Colonic mucosa (tissue), 4 donors: ENCODE measurements around the gene CABLES2. TPM values are rescaled to one million over a fixed set of nuclear protein-coding genes. Genes with fewer than 3 reads are reported as not detected.

Experiments used
- DNase-seq: peaks from one replicate; pipeline ENCODE4 v3.0.0-alpha.2; 2020
- H3K27ac ChIP-seq: fragments of 200-600 bp; one replicate; pipeline ENCODE4 v1.8.0; 2021
- H3K27me3 ChIP-seq: fragments of 200-600 bp; one replicate; pipeline ENCODE4 v1.8.0; 2021
- H3K36me3 ChIP-seq: fragments of 200-600 bp; one replicate; pipeline ENCODE4 v1.8.0; 2021
- H3K4me1 ChIP-seq: fragments of 200-600 bp; one replicate; pipeline ENCODE4 v1.8.0; 2021; ENCODE audit warnings: mild to moderate bottlenecking
- H3K4me3 ChIP-seq: fragments of 200-600 bp; one replicate; pipeline ENCODE4 v1.8.0; 2021
- H3K9ac ChIP-seq, 2 donors: one replicate each; pipeline ENCODE4 v1.7.0; 2013; ENCODE audit warnings: control low read depth in 2 of 2, low read depth in 2 of 2, low read length in 2 of 2
- H3K9me3 ChIP-seq: fragments of 200-600 bp; one replicate; pipeline ENCODE4 v1.8.0; 2021
- intact Hi-C: fragments of 100-400 bp; cut with DNase I; formaldehyde crosslinking; loops from one replicate; pipeline ENCODE4 v1.14.1; 2022
- total RNA-seq, 2 donors: library from RNA; stranded (reverse); fragmentation: NEBNext Ultra II Directional in 1 of 2; extraction: Animal tissue kit (Norgen Biotek cat#: 25700) in 1 of 2; gene quantifications; one replicate each; pipeline ENCODE4 v1.2.1, GENCODE V29; 2021
- TF ChIP-seq, protein P1 (sequence below): fragments of 200-600 bp; IDR thresholded peaks from one replicate; pipeline ENCODE4 v1.8.0; 2022; ENCODE audit warnings: antibody characterized with exemption, mild to moderate bottlenecking
- donor health status: healthy.
- donor health status: DM: no; HTN: no; CAD: no.
- donor health status: DM: no; HTN: no; CAD: no.

CABLES2 gene
- total RNA-seq, 2 donors from 2014 or later: 7.8 to 10.5 TPM

DNA sequence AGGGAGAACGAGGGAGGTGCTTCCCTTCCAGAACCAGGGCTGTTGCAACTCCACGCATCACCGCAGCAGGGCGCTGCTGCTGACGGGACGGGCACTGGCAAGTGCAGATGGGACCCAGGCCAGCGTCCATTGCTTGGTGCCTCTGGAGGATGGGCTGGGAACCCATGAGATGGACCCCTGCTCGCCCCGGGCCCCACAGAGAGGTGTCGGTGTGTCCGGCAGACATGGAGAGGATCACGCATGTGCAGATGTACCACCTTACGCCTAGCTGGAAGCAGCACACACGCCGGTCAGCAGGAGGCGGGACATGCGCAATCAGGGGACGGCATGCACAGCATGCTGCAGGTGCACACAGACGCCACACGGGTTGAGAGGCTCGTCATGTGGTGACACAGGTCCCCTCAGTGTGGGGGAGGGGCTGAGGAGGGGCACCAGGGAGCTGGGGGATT lies 5.7 kb downstream of the CABLES2 start:
- Histone ChIP-seq H3K4me3 (no peak overlapping the region), H3K27ac (no peak overlapping the region), H3K9me3 (no peaks in the 10 kb centered on the region), H3K27me3 (no peaks in the 10 kb centered on the region), H3K4me1 (peaks cover 8% of the 10 kb centered on the region), H3K9ac (no peak overlapping the region), H3K36me3 (no peaks in the 10 kb centered on the region)
- intact Hi-C loops: no loop called here
- TF ChIP-seq, protein P1, sequence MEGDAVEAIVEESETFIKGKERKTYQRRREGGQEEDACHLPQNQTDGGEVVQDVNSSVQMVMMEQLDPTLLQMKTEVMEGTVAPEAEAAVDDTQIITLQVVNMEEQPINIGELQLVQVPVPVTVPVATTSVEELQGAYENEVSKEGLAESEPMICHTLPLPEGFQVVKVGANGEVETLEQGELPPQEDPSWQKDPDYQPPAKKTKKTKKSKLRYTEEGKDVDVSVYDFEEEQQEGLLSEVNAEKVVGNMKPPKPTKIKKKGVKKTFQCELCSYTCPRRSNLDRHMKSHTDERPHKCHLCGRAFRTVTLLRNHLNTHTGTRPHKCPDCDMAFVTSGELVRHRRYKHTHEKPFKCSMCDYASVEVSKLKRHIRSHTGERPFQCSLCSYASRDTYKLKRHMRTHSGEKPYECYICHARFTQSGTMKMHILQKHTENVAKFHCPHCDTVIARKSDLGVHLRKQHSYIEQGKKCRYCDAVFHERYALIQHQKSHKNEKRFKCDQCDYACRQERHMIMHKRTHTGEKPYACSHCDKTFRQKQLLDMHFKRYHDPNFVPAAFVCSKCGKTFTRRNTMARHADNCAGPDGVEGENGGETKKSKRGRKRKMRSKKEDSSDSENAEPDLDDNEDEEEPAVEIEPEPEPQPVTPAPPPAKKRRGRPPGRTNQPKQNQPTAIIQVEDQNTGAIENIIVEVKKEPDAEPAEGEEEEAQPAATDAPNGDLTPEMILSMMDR: no peak
- DNase-seq: no peak

DNA sequence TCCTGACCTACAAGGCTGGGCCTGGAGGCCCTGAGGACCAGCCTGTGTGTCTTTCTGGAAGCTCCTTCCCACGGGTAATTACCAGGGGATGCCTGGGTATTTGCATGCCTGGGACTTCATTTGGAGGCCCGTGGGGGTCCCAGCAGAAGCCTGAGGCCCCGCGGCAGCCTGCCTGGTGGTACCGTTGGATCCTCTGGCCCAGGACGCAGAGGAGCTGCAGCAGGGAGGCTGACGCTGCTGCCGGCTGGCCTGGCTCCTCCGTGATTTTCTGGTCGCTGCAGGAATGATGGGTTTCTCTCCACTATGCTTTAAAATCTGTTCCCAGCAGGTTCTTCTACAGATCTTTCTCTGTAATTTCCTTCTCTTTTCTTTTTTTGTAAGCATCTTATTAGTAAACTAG lies 6.5 kb downstream of the CABLES2 start:
- no peaks in the 10 kb centered on the region for H3K9me3 ChIP-seq
- no peak overlapping the region for H3K4me3 ChIP-seq
- no peaks in the 10 kb centered on the region for H3K27me3 ChIP-seq
- H3K36me3 ChIP-seq: no peaks in the 10 kb centered on the region
- H3K27ac ChIP-seq: no peak overlapping the region
- no peak overlapping the region for H3K9ac ChIP-seq
- no peak for DNase-seq
- intact Hi-C loops: no loop called here
- TF ChIP-seq, protein P1: no peak
- H3K4me1 ChIP-seq: peaks cover under 1% of the 10 kb centered on the region

DNA sequence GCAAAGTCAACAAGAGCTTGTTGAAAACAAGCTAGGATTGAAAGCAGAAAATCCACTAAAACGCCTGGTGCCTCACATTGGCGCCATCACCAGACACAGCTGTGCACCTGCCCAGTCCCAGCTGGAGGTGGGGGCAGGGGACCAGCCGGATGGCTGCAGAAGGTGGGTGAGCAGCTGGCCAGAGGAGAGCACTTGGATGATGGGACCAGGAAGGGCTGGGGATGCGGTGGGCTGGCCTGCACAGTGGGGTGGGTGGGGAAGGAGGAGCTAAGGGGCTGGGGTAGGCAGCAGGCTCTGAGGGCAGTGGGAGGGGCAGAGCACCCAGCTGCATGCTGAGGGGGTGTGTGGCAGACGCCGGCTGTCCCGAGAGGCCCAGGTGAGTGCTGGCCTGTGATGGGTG lies 7.1 kb downstream of the CABLES2 start:
- Histone ChIP-seq H3K4me3 (no peak overlapping the region), H3K9me3 (no peaks in the 10 kb centered on the region), H3K9ac (no peak overlapping the region), H3K27ac (no peak overlapping the region), H3K27me3 (no peaks in the 10 kb centered on the region), H3K36me3 (no peaks in the 10 kb centered on the region), H3K4me1 (no peaks in the 10 kb centered on the region)
- intact Hi-C loops: no loop called here
- no peak for DNase-seq
- TF ChIP-seq, protein P1: no peak

DNA sequence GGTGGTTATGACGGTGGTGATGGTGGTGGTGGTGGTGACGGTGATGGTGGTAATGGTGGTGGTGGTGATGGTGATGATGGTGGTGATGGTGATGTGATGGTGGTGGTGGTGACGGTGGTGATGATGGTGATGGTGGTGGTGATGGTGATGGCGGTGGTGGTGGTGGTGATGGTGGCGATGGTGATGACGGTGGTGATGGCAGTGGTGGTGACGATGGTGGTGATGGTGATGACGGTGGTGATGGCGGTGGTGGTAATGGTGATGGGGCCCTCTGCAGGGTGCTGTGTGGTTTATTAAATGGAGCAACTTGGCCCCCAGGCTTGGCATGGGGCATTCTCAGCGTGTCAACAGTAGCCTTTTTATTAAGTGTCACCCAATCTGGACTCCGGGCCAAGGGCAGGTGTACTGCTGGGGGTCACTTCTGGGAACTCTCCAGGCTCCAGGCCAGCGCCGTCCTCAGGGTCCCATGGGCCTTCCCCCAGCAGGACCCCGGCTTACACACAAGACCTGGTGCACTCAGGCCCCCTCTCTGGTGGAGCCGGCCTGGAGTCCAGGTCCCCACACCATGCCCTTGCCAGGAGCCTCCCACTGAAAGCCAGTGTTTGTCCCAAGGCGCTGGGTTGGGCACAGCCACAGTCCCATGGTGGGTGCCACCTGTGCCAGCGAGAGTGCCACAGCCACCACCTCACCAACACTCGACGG lies 8.8 kb downstream of the CABLES2 start:
- intact Hi-C loops: no loop called here
- H3K4me3 ChIP-seq: no peak overlapping the region
- H3K9ac ChIP-seq: no peak overlapping the region
- H3K36me3 ChIP-seq: no peaks in the 10 kb centered on the region
- H3K9me3 ChIP-seq: no peaks in the 10 kb centered on the region
- no peaks in the 10 kb centered on the region for H3K27me3 ChIP-seq
- no peaks in the 10 kb centered on the region for H3K4me1 ChIP-seq
- TF ChIP-seq, protein P1: no peak
- no peak for DNase-seq
- H3K27ac ChIP-seq: no peak overlapping the region

DNA sequence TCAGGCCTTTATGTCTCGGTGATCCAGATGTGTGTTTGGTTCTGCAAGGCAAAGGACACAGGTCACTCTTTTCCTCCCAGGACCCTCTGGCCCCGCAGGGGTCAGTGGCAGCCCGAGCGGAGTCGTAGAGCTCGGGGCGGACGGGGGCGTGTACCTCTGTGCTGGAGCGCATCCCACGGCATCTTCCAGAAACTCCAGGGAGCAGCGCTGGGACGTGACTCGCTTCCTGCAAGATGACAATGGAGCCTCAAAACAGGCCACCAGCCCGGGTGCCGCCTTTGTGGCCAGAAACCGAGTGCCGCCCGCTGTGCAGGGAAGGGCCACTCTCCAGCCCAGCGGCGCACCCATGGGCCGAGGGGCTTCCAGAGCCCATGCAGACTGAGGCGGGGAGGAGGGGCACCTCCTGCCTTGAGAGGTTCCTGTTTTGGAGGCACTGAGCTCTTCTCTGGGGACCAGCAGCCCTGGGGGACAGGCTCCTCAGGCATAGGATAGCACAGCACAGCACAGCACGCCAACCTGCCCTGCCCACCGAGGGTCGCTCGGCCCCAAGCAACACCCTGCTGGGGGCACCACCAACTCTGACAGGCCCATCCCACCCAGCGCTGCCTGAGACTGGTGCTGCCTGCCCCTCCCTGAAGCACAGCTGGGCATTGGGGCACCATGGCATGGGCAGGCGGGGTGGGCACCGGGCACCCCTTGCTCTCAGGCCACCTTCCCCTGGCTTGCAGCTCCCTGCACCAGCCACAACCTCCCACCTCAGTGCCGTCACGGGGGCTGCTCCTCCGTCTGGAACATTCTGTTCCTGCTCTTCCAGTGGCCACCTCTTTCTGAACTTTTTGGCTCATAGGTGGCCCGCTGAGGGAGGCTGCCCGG lies 10.5 kb downstream of the CABLES2 start:
- H3K9ac ChIP-seq: no peak overlapping the region
- no peaks in the 10 kb centered on the region for H3K9me3 ChIP-seq
- TF ChIP-seq, protein P1: no peak
- H3K4me3 ChIP-seq: no peak overlapping the region
- DNase-seq: no peak
- H3K27ac ChIP-seq: no peak overlapping the region
- no peaks in the 10 kb centered on the region for H3K36me3 ChIP-seq
- intact Hi-C loops: no loop called here
- H3K4me1 ChIP-seq: no peaks in the 10 kb centered on the region
- H3K27me3 ChIP-seq: no peaks in the 10 kb centered on the region
